Epidermal melanocyte (primary cell): ENCODE data around the gene DPY19L3.
"Not testable (repeated sequence)": the region's sequence is repeated elsewhere in the genome, so short reads cannot be mapped to it uniquely, and the experiment has no call there.

Experiments used
- DNase-seq: peaks from one replicate; pipeline ENCODE4 v3.0.0; 2011; ENCODE audit warnings: low spot score; ENCODE audit not compliant: insufficient read length

Gene DPY19L3

DNA sequence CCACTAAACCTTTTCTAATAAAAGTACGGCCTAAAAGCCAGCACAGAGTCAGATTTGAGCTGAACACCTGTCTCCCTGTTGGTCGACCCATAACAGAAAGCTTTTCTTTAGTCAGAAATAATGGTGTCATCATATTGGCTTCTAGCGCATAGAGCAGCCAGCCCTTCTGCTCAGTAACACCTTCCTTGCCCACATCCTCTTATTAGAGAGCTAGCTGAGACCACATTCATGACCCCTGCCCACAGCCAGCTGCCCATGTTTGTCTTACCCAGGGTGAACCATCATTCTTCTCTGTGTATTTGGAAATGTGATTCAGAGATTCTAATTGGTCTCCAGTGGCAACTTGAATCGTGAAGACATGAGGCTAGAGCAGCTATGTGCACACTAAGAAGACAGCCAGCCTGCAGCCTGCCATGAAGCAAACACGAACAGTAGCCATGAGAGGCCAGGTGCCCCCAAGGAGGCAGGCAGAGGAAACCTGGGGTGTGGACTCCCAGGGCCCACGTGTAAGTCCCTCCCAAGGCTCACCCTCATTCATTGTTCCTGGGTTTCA, 93.2 kb downstream of the DPY19L3 start:
- no peak for DNase-seq

- DNase-seq, result not testable (repeated sequence)
These were observed 106.9 kb downstream of the DPY19L3 start for GRCh38 chr19:32512498-32512897.

DNA sequence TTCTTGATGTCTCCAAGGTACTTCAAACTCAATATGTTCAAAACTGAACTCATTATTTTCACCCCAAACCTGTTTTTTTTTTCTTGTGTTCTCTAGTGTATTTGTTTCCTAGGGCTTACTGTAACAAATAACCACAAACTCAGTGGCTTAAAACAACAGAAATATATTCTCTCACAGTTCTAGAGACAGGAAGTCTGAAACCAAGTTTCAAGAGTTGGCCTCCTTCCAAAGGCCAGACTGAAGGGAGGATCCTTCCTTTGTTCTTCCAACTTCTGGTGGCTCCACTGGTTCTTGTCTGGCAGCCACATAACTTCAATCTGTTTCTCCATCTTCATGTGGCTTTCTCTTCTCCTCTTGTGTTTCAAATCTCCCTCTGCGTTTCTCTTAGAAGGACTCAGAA, 113.5 kb downstream of the DPY19L3 start:
- no peak for DNase-seq

DNA sequence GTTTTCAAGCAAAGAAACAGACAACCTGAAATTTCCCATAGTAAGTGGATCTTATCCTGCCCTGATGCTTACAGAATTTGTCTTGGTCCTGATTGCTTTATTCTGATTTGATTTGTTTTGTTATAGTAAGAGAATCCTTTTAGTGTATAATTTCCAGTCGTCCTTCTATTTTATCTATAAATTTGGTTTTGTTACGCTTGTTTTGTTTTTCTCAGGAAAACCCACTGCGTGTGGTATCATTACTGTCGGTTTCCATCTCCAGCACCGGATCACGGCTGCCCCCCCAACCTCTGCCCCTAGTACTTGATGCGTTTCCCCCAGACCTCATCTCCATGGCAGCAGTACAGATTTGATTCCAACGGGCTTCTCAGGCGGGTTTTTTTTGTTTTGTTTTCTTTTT, 117.4 kb downstream of the DPY19L3 start:
- DNase-seq, result no peak

DNA sequence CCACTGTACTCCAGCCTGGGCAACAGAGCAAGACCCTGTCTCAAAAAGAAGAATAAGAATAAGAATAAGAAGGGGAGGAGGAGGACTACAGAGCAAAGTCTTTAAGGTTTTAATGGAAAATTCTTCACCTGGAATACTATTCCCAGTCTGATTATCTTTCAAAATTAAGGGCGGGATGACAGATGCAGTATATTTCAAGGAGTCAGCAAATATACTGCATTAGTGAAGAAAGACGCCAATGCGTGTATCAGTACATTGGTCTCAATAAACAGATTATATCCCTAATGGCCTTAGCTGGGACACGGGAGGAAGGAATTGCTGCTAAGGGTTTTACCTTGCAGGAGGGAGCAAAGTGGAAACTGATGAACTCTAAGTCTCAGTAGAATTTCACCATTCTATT, 121.3 kb downstream of the DPY19L3 start:
- no peak for DNase-seq

GRCh38 chr19:32530773-32531172, 125.2 kb downstream of the DPY19L3 start:
- DNase-seq, result no peak

GRCh38 chr19:32532233-32532632, 126.7 kb downstream of the DPY19L3 start:
- DNase-seq, result no peak
